Calu3 (cell line): ENCODE measurements around the gene KLHL29. TPM values are rescaled to one million over a fixed set of nuclear protein-coding genes. Genes with fewer than 3 reads are reported as not detected.

ENCODE experiments used
- BruUV-seq: library from RNA; stranded (reverse); fragments of 400-500 nt; replicated peaks from 2 replicates; lab custom pipeline; 2021; lab: Mats Ljungman, UMichigan
- CTCF ChIA-PET: fragments of 300-600 bp; sonication (Branson Sonifier 250); formaldehyde crosslinking; loops from one replicate; lab custom pipeline; 2022; ENCODE audit warnings: antibody characterized with exemption; lab: Charles Lee
- DNase-seq: peaks from one replicate; pipeline ENCODE4 v3.0.0; 2022
- H3K27ac Mint-ChIP-seq: one replicate; pipeline ENCODE4 v1.8.0; 2022; ENCODE audit warnings: mixed read lengths; ENCODE audit not compliant: unreplicated experiment
- H3K27me3 Mint-ChIP-seq: one replicate; pipeline ENCODE4 v1.8.0; 2022; ENCODE audit warnings: mixed read lengths; ENCODE audit not compliant: unreplicated experiment
- H3K36me3 Mint-ChIP-seq: one replicate; pipeline ENCODE4 v1.8.0; 2022; ENCODE audit warnings: mild to moderate bottlenecking, moderate library complexity, mixed read lengths; ENCODE audit not compliant: insufficient read depth, unreplicated experiment
- H3K4me1 Mint-ChIP-seq: one replicate; pipeline ENCODE4 v1.8.0; 2022; ENCODE audit warnings: mild to moderate bottlenecking, low read depth, mixed read lengths; ENCODE audit not compliant: unreplicated experiment
- H3K4me3 Mint-ChIP-seq: one replicate; pipeline ENCODE4 v1.8.0; 2022; ENCODE audit warnings: mild to moderate bottlenecking, low read depth, moderate library complexity, mixed read lengths; ENCODE audit not compliant: unreplicated experiment
- H3K9me3 Mint-ChIP-seq: one replicate; pipeline ENCODE4 v1.8.0; 2022; ENCODE audit warnings: low read depth, mixed read lengths; ENCODE audit not compliant: unreplicated experiment
- CTCF ChIP-seq: fragments of 200-600 bp; IDR thresholded peaks from one replicate; pipeline ENCODE4 v1.8.0; 2022; ENCODE audit warnings: antibody characterized with exemption; ENCODE audit not compliant: unreplicated experiment
- intact Hi-C: fragments of 100-400 bp; cut with micrococcal nuclease; formaldehyde crosslinking; loops from one replicate; pipeline ENCODE4 v1.10.0; 2022; ENCODE audit not compliant: unreplicated experiment
- total RNA-seq: library from RNA; stranded (reverse); gene quantifications from 2 replicates; pipeline ENCODE4 v1.2.3, GENCODE V29; 2022

Gene KLHL29
- total RNA-seq, 1 experiment from 2014 or later = 11.9 TPM

DNA sequence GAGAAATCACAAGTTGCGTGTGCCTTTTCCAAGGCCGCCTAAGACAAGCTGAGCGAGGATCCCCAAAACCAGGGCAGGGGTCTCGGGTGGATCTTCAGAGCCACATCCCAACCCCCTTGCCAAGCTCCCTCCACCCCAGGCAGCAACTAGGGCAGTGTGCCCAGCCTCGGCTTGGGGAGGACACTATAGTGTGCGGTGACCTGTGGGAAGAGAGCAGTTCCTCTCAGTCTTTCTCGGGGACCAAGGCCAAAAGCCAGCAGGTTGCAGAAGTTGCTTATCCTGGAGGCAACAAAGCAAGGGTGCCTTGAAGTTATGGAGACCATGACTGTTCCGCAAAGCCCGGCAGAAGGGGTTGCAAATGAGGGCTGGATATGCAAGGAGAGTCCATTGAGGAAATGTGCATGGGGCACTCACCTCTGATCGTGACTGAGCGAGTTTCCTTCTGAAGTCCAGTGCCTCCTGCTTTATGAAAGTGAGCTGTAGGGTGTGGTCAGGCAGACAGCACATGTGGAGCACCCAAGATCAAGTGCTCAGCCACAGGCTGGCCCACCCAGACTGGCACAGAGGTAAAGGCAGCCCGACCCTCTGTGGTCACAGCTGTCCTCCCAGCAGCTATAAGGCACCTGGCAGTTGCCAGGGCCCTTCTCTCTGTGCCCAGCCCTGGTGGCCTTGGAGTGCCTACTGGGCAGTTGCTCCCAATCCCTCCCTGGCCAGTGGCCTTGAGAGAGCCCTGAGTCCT, 281.4 kb downstream of the KLHL29 start:
- intact Hi-C loops = no loop called here
- Mint-ChIP-seq H3K36me3 (no peaks in the 10 kb centered on the region), H3K27me3 (no peaks in the 10 kb centered on the region), H3K4me3 (no peak overlapping the region), H3K4me1 (no peaks in the 10 kb centered on the region), H3K9me3 (no peaks in the 10 kb centered on the region), H3K27ac (no peak overlapping the region)
- no peak for DNase-seq
- CTCF ChIA-PET = no interaction called here
- no TSS peak for BruUV-seq
- no peak for TF ChIP-seq CTCF

- no peaks in the 10 kb centered on the region for H3K36me3 Mint-ChIP-seq
- no peaks in the 10 kb centered on the region for H3K27me3 Mint-ChIP-seq
- no TSS peak for BruUV-seq
- no peak overlapping the region for H3K27ac Mint-ChIP-seq
- intact Hi-C loops = no loop called here
- H3K4me1 Mint-ChIP-seq = no peaks in the 10 kb centered on the region
- TF ChIP-seq CTCF = no peak
- DNase-seq = no peak
- H3K4me3 Mint-ChIP-seq = no peak overlapping the region
- no peaks in the 10 kb centered on the region for H3K9me3 Mint-ChIP-seq
- CTCF ChIA-PET = no interaction called here
Observed at GRCh38 chr2:23666980-23667357, 282.0 kb downstream of the KLHL29 start.

- Mint-ChIP-seq H3K27ac (no peak overlapping the region), H3K36me3 (no peaks in the 10 kb centered on the region), H3K4me1 (no peaks in the 10 kb centered on the region), H3K9me3 (no peaks in the 10 kb centered on the region), H3K4me3 (no peak overlapping the region), H3K27me3 (no peaks in the 10 kb centered on the region)
- no TSS peak for BruUV-seq
- no peak for DNase-seq
- no peak for TF ChIP-seq CTCF
- CTCF ChIA-PET = interaction anchor here (0.7 kb wide), 1 partner anchor 31 kb away, joined by 3 read pairs; no protein-coding TSS in a partner anchor
- intact Hi-C loops = no loop called here
Observed at GRCh38 chr2:23668756-23669304, 283.9 kb downstream of the KLHL29 start.

GRCh38 chr2:23669413-23670244, 284.6 kb downstream of the KLHL29 start:
- Mint-ChIP-seq H3K27me3 (no peaks in the 10 kb centered on the region), H3K4me3 (no peak overlapping the region), H3K27ac (no peak overlapping the region), H3K36me3 (no peaks in the 10 kb centered on the region), H3K9me3 (no peaks in the 10 kb centered on the region), H3K4me1 (no peaks in the 10 kb centered on the region)
- DNase-seq = no peak
- CTCF ChIA-PET = no interaction called here
- no TSS peak for BruUV-seq
- no peak for TF ChIP-seq CTCF
- intact Hi-C loops = no loop called here
